HEK293 (cell line): ENCODE data around the gene THEM5.

Source experiments
- BCL11A ChIP-seq: fragments of 450-650 bp; formaldehyde crosslinking; IDR thresholded peaks from 2 replicates; pipeline ENCODE4 v1.5.1; 2016; ENCODE audit warnings: low read depth, missing biosample characterization, missing genetic modification characterization
- KLF1 ChIP-seq: fragments of 450-650 bp; formaldehyde crosslinking; IDR thresholded peaks from 2 replicates; pipeline ENCODE4 v1.5.1; 2016; ENCODE audit warnings: missing biosample characterization, missing genetic modification characterization
- KLF10 ChIP-seq: fragments of 450-650 bp; IDR thresholded peaks from 2 replicates; pipeline ENCODE4 v1.5.1; 2018; ENCODE audit warnings: missing biosample characterization, mild to moderate bottlenecking, missing genetic modification characterization
- KLF9 ChIP-seq: fragments of 450-650 bp; formaldehyde crosslinking; IDR thresholded peaks from 2 replicates; pipeline ENCODE4 v1.5.1; 2016; ENCODE audit warnings: missing biosample characterization, missing genetic modification characterization, low read depth
- WT1 ChIP-seq: fragments of 450-650 bp; formaldehyde crosslinking; IDR thresholded peaks from 2 replicates; pipeline ENCODE4 v1.5.1; 2016; ENCODE audit warnings: missing biosample characterization, missing genetic modification characterization
- ZBTB1 ChIP-seq: fragments of 450-650 bp; formaldehyde crosslinking; IDR thresholded peaks from 2 replicates; pipeline ENCODE4 v1.5.1; 2016; ENCODE audit warnings: missing biosample characterization, missing genetic modification characterization
- ZNF146 ChIP-seq: fragments of 450-650 bp; formaldehyde crosslinking; IDR thresholded peaks from 2 replicates; pipeline ENCODE4 v1.5.1; 2016; ENCODE audit warnings: missing biosample characterization, missing genetic modification characterization
- ZNF157 ChIP-seq: fragments of 450-650 bp; formaldehyde crosslinking; IDR thresholded peaks from 2 replicates; pipeline ENCODE4 v1.5.1; 2016; ENCODE audit warnings: missing biosample characterization, missing genetic modification characterization
- ZNF248 ChIP-seq: fragments of 450-650 bp; formaldehyde crosslinking; IDR thresholded peaks from 2 replicates; pipeline ENCODE4 v1.5.1; 2017; ENCODE audit warnings: missing biosample characterization, missing genetic modification characterization
- ZNF510 ChIP-seq: fragments of 450-650 bp; formaldehyde crosslinking; IDR thresholded peaks from 2 replicates; pipeline ENCODE4 v1.5.1; 2018; ENCODE audit warnings: mild to moderate bottlenecking, missing genetic modification characterization, missing biosample characterization; ENCODE audit not compliant: insufficient replicate concordance
- ZNF585B ChIP-seq: fragments of 450-650 bp; formaldehyde crosslinking; IDR thresholded peaks from 2 replicates; pipeline ENCODE4 v1.5.1; 2016; ENCODE audit warnings: missing biosample characterization, missing genetic modification characterization
- ZNF600 ChIP-seq: fragments of 450-650 bp; formaldehyde crosslinking; IDR thresholded peaks from 2 replicates; pipeline ENCODE4 v1.5.1; 2016; ENCODE audit warnings: missing biosample characterization, missing genetic modification characterization
- ZNF621 ChIP-seq: fragments of 450-650 bp; formaldehyde crosslinking; IDR thresholded peaks from 2 replicates; pipeline ENCODE4 v1.5.1; 2017; ENCODE audit warnings: missing biosample characterization, missing genetic modification characterization
- ZNF629 ChIP-seq: fragments of 450-650 bp; formaldehyde crosslinking; IDR thresholded peaks from 2 replicates; pipeline ENCODE4 v1.5.1; 2017; ENCODE audit warnings: missing biosample characterization, missing genetic modification characterization
- ZSCAN23 ChIP-seq: fragments of 450-650 bp; formaldehyde crosslinking; IDR thresholded peaks from 2 replicates; pipeline ENCODE4 v1.5.1; 2016; ENCODE audit warnings: missing biosample characterization, missing genetic modification characterization
- ZSCAN30 ChIP-seq: fragments of 450-650 bp; IDR thresholded peaks from 2 replicates; pipeline ENCODE4 v1.5.1; 2018; ENCODE audit warnings: missing biosample characterization, mild to moderate bottlenecking, missing genetic modification characterization, moderate library complexity
- TF ChIP-seq, protein P1 (sequence below): fragments of 450-650 bp; formaldehyde crosslinking; IDR thresholded peaks from 2 replicates; pipeline ENCODE4 v1.5.1; 2016; ENCODE audit warnings: missing biosample characterization, missing genetic modification characterization, low read depth
- TF ChIP-seq, protein P2 (sequence below): fragments of 450-650 bp; formaldehyde crosslinking; IDR thresholded peaks from 2 replicates; pipeline ENCODE4 v1.5.1; 2016; ENCODE audit warnings: missing biosample characterization, missing genetic modification characterization
- TF ChIP-seq, protein P3 (sequence below): fragments of 450-650 bp; IDR thresholded peaks from 2 replicates; pipeline ENCODE4 v1.5.1; 2018; ENCODE audit warnings: missing biosample characterization, mild to moderate bottlenecking, missing genetic modification characterization
- TF ChIP-seq, protein P4 (sequence below): fragments of 450-650 bp; formaldehyde crosslinking; IDR thresholded peaks from 2 replicates; pipeline ENCODE4 v1.5.1; 2016; ENCODE audit warnings: missing biosample characterization, missing genetic modification characterization
- TF ChIP-seq, protein P5 (sequence below): fragments of 450-650 bp; formaldehyde crosslinking; IDR thresholded peaks from 2 replicates; pipeline ENCODE4 v1.5.1; 2016; ENCODE audit warnings: missing biosample characterization, missing genetic modification characterization
- TF ChIP-seq, protein P6 (sequence below): fragments of 450-650 bp; formaldehyde crosslinking; IDR thresholded peaks from 2 replicates; pipeline ENCODE4 v1.5.1; 2016; ENCODE audit warnings: missing biosample characterization, missing genetic modification characterization, borderline replicate concordance
- TF ChIP-seq, protein P7 (sequence below): fragments of 450-650 bp; formaldehyde crosslinking; IDR thresholded peaks from 2 replicates; pipeline ENCODE4 v1.5.1; 2016; ENCODE audit warnings: missing biosample characterization, missing genetic modification characterization

THEM5 gene

DNA sequence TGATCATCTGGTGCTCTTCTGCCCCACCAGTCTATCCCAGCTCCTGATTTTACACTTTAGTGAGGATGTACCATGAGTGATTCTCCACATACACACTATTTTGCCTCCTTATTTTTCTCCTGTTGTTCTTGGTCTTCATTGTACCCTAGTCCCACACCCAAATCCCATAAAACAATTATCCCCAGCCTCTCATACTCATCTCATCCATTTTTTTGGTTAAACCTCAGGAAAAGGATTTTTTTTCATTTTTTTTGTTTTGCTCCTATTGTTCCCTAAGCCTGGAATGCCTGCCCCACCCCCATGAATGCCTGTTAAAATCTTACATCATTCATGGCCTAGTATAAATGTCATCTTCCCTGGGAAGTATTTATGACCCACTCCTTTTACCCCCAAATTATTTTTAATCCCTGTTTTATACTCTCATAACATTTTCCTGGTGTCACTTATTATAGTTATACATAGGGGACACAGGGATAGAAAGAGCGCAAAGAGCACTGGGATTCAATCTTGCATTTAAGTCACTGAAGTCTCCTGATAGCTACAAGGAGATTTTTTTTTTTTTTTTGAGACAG is 43.4 kb downstream of the THEM5 start (continued):
- TF ChIP-seq ZBTB1 (tag by site-specific recombination) (no peak), ZNF600 (no peak), WT1 (tag by site-specific recombination) (peak; percentile 61), ZSCAN30 (tag by site-specific recombination) (peak; percentile 39; the same call in 1 of the 2 replicates), ZNF585B (tag by site-specific recombination) (no peak), ZNF621 (tag by site-specific recombination) (no peak), KLF9 (tag by site-specific recombination) (peak; percentile 53; the same call in 1 of the 2 replicates), ZNF510 (tag by site-specific recombination) (no peak), ZSCAN23 (tag by site-specific recombination) (no peak), ZNF248 (tag by site-specific recombination) (no peak), ZNF157 (tag by site-specific recombination) (no peak), ZNF629 (tag by site-specific recombination) (peak; percentile 68), KLF1 (no peak), ZNF146 (tag by site-specific recombination) (no peak), BCL11A (tag by site-specific recombination) (peak; percentile 49; the same call in 1 of the 2 replicates), KLF10 (tag by site-specific recombination) (peak; percentile 49)
- TF ChIP-seq, protein P1, sequence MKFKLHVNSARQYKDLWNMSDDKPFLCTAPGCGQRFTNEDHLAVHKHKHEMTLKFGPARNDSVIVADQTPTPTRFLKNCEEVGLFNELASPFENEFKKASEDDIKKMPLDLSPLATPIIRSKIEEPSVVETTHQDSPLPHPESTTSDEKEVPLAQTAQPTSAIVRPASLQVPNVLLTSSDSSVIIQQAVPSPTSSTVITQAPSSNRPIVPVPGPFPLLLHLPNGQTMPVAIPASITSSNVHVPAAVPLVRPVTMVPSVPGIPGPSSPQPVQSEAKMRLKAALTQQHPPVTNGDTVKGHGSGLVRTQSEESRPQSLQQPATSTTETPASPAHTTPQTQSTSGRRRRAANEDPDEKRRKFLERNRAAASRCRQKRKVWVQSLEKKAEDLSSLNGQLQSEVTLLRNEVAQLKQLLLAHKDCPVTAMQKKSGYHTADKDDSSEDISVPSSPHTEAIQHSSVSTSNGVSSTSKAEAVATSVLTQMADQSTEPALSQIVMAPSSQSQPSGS (tag by site-specific recombination) = peak; percentile 55
- TF ChIP-seq, protein P2, sequence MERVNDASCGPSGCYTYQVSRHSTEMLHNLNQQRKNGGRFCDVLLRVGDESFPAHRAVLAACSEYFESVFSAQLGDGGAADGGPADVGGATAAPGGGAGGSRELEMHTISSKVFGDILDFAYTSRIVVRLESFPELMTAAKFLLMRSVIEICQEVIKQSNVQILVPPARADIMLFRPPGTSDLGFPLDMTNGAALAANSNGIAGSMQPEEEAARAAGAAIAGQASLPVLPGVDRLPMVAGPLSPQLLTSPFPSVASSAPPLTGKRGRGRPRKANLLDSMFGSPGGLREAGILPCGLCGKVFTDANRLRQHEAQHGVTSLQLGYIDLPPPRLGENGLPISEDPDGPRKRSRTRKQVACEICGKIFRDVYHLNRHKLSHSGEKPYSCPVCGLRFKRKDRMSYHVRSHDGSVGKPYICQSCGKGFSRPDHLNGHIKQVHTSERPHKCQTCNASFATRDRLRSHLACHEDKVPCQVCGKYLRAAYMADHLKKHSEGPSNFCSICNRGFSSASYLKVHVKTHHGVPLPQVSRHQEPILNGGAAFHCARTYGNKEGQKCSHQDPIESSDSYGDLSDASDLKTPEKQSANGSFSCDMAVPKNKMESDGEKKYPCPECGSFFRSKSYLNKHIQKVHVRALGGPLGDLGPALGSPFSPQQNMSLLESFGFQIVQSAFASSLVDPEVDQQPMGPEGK (tag by site-specific recombination) = 0 out of 2 replicates have a peak, but pooled peaks have one; percentile 31
- TF ChIP-seq, protein P3, sequence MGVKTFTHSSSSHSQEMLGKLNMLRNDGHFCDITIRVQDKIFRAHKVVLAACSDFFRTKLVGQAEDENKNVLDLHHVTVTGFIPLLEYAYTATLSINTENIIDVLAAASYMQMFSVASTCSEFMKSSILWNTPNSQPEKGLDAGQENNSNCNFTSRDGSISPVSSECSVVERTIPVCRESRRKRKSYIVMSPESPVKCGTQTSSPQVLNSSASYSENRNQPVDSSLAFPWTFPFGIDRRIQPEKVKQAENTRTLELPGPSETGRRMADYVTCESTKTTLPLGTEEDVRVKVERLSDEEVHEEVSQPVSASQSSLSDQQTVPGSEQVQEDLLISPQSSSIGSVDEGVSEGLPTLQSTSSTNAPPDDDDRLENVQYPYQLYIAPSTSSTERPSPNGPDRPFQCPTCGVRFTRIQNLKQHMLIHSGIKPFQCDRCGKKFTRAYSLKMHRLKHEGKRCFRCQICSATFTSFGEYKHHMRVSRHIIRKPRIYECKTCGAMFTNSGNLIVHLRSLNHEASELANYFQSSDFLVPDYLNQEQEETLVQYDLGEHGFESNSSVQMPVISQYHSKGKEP (tag by site-specific recombination) = 0 out of 2 replicates have a peak, but pooled peaks have one; percentile 53
- TF ChIP-seq, protein P4, sequence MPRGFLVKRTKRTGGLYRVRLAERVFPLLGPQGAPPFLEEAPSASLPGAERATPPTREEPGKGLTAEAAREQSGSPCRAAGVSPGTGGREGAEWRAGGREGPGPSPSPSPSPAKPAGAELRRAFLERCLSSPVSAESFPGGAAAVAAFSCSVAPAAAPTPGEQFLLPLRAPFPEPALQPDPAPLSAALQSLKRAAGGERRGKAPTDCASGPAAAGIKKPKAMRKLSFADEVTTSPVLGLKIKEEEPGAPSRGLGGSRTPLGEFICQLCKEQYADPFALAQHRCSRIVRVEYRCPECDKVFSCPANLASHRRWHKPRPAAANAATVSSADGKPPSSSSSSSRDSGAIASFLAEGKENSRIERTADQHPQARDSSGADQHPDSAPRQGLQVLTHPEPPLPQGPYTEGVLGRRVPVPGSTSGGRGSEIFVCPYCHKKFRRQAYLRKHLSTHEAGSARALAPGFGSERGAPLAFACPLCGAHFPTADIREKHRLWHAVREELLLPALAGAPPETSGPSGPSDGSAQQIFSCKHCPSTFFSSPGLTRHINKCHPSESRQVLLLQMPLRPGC (tag by site-specific recombination) = peak; percentile 54; the same call in 1 of the 2 replicates
- TF ChIP-seq, protein P5, sequence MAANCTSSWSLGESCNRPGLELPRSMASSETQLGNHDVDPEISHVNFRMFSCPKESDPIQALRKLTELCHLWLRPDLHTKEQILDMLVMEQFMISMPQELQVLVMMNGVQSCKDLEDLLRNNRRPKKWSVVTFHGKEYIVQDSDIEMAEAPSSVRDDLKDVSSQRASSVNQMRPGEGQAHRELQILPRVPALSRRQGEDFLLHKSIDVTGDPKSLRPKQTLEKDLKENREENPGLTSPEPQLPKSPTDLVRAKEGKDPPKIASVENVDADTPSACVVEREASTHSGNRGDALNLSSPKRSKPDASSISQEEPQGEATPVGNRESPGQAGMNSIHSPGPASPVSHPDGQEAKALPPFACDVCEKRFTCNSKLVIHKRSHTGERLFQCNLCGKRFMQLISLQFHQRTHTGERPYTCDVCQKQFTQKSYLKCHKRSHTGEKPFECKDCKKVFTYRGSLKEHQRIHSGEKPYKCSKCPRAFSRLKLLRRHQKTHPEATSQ (tag by site-specific recombination) = no peak
- TF ChIP-seq, protein P6, sequence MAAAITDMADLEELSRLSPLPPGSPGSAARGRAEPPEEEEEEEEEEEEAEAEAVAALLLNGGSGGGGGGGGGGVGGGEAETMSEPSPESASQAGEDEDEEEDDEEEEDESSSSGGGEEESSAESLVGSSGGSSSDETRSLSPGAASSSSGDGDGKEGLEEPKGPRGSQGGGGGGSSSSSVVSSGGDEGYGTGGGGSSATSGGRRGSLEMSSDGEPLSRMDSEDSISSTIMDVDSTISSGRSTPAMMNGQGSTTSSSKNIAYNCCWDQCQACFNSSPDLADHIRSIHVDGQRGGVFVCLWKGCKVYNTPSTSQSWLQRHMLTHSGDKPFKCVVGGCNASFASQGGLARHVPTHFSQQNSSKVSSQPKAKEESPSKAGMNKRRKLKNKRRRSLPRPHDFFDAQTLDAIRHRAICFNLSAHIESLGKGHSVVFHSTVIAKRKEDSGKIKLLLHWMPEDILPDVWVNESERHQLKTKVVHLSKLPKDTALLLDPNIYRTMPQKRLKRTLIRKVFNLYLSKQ (tag by site-specific recombination) = no peak
- TF ChIP-seq, protein P7, sequence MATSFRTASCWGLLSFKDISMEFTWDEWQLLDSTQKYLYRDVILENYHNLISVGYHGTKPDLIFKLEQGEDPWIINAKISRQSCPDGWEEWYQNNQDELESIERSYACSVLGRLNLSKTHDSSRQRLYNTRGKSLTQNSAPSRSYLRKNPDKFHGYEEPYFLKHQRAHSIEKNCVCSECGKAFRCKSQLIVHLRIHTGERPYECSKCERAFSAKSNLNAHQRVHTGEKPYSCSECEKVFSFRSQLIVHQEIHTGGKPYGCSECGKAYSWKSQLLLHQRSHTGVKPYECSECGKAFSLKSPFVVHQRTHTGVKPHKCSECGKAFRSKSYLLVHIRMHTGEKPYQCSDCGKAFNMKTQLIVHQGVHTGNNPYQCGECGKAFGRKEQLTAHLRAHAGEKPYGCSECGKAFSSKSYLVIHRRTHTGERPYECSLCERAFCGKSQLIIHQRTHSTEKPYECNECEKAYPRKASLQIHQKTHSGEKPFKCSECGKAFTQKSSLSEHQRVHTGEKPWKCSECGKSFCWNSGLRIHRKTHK (tag by site-specific recombination) = no peak
